GM11168 (cell line): ENCODE results near the gene GPC3.
"Not testable (repeated sequence)": the region's sequence is repeated elsewhere in the genome, so short reads cannot be mapped to it uniquely, and the experiment has no call there.

Experiments
- in situ Hi-C: fragments of 300-500 bp; cut with MboI; formaldehyde crosslinking; loops from one replicate; pipeline ENCODE4 v1.12.0; 2022; ENCODE audit warnings: low sequenced_read_pairs; ENCODE audit not compliant: unreplicated experiment

Gene GPC3

GRCh38 chrX:133999031-133999705, 13.8 kb upstream of the GPC3 start:
- in situ Hi-C loops: no loop called here

GRCh38 chrX:133995759-133996158, 10.4 kb upstream of the GPC3 start:
- in situ Hi-C loops: no loop called here

GRCh38 chrX:133994576-133994975, 9.2 kb upstream of the GPC3 start:
- in situ Hi-C loops: no loop called here

GRCh38 chrX:133992882-133993281, 7.5 kb upstream of the GPC3 start:
- in situ Hi-C loops: no loop called here

GRCh38 chrX:133991814-133992213, 6.4 kb upstream of the GPC3 start:
- in situ Hi-C loops: no loop called here

- in situ Hi-C loops: not testable (repeated sequence)
Measured at GRCh38 chrX:133991057-133991456, 5.7 kb upstream of the GPC3 start.

- in situ Hi-C loops: no loop called here
Measured at GRCh38 chrX:133989993-133990392, 4.6 kb upstream of the GPC3 start.

GRCh38 chrX:133989490-133989889, 4.1 kb upstream of the GPC3 start:
- in situ Hi-C loops: no loop called here

- in situ Hi-C loops: no loop called here
Measured at GRCh38 chrX:133988010-133988409, 2.6 kb upstream of the GPC3 start.

- in situ Hi-C loops: no loop called here
Measured at GRCh38 chrX:133987188-133987587, 1.8 kb upstream of the GPC3 start.

GRCh38 chrX:133985967-133986683, 731 bp upstream of the GPC3 start:
- in situ Hi-C loops: no loop called here

GRCh38 chrX:133984857-133985163, 584 bp downstream of the GPC3 start:
- in situ Hi-C loops: no loop called here

- in situ Hi-C loops: no loop called here
Measured at GRCh38 chrX:133983974-133984845, 1.2 kb downstream of the GPC3 start.

GRCh38 chrX:133983256-133983973, 2.0 kb downstream of the GPC3 start:
- in situ Hi-C loops: no loop called here

GRCh38 chrX:133981924-133982323, 3.5 kb downstream of the GPC3 start:
- in situ Hi-C loops: no loop called here

- in situ Hi-C loops: no loop called here
Measured at GRCh38 chrX:133980832-133981588, 4.4 kb downstream of the GPC3 start.

GRCh38 chrX:133980406-133980805, 5.0 kb downstream of the GPC3 start:
- in situ Hi-C loops: no loop called here

GRCh38 chrX:133979641-133980230, 5.7 kb downstream of the GPC3 start:
- in situ Hi-C loops: no loop called here

- in situ Hi-C loops: no loop called here
Measured at GRCh38 chrX:133973704-133974103, 11.7 kb downstream of the GPC3 start.
